K562 (cell line): Measurements from ENCODE around the gene PRCD. TPM values are rescaled to one million over a fixed set of nuclear protein-coding genes. Genes with fewer than 3 reads are reported as not detected.
A peak's percentile ranks its signal among the peaks of the same experiment; 100 is the strongest.

ENCODE experiments used
- ATAC-seq: fragments of 200-7000 bp; cut with Tn5 transposase; 3 replicates; pipeline ENCODE4 v1.9.1; 2020; ENCODE audit warnings: moderate library complexity
- BruUV-seq: library from RNA; stranded (reverse); fragments of 400-500 nt; replicated peaks from 2 replicates; lab custom pipeline; 2021; lab: Mats Ljungman, UMichigan
- CTCF ChIA-PET: fragments of 300-600 bp; formaldehyde crosslinking; extraction: SDS; loops from one replicate; lab custom pipeline; 2021; ENCODE audit warnings: low intra/inter-chr PET ratio; lab: Yijun Ruan, JAX
- POLR2A ChIA-PET: fragments of 300-600, 350-650 bp; sonication (Branson Sonifier 250); formaldehyde crosslinking; extraction: SDS; loops from one replicate; lab custom pipeline; 2021; ENCODE audit warnings: antibody characterized with exemption, inconsistent platforms; lab: Yijun Ruan, JAX
- DNase-seq, 4 experiments: peaks; one replicate each; pipeline versions ENCODE4 v3.0.0 to v3.0.0-alpha.2; 2011 to 2018; ENCODE audit warnings: low spot score in 3 of 4, mixed read lengths in 3 of 4; ENCODE audit errors: extremely low read depth in 1 of 4
- FAIRE-seq: peaks from 2 replicates; lab custom pipeline; 2011; peaks lifted over from hg19 to GRCh38; lab: Jason Lieb, UNC
- H2AFZ ChIP-seq: 2 replicates; pipeline ENCODE4 v1.6.0; 2011; ENCODE audit warnings: low read depth, low read length, control low read depth, inconsistent platforms
- H3K27ac ChIP-seq: fragments of 200-600 bp; 3 replicates; pipeline ENCODE4 v1.8.0; 2011; ENCODE audit warnings: low read depth, mild to moderate bottlenecking, control low read depth, inconsistent platforms, low read length, moderate library complexity, mixed read lengths; ENCODE audit errors: extremely low read depth
- H3K27me3 ChIP-seq, 2 experiments: fragments of 300-600 bp in 1 of 2; 2 replicates in 1 of 2; 3 replicates in 1 of 2; pipeline versions ENCODE4 v1.6.0 to v1.8.0; 2011; ENCODE audit warnings: inconsistent platforms in 2 of 2, low read length in 2 of 2, mild to moderate bottlenecking in 1 of 2, mixed read lengths in 1 of 2, moderate library complexity in 1 of 2; ENCODE audit not compliant: control insufficient read depth in 2 of 2, insufficient read depth in 2 of 2
- H3K36me3 ChIP-seq: fragments of 300-600 bp; 3 replicates; pipeline ENCODE4 v1.8.0; 2011; ENCODE audit warnings: mild to moderate bottlenecking, low read length, inconsistent platforms; ENCODE audit not compliant: control insufficient read depth, insufficient read depth
- H3K4me1 ChIP-seq, 2 experiments: fragments of 200-600 bp in 1 of 2; replicated peaks in 1 of 2; 2 replicates in 1 of 2; 3 replicates in 1 of 2; pipeline versions ENCODE4 v1.5.1 to v1.8.0; 2011; ENCODE audit warnings: inconsistent platforms in 2 of 2, low read length in 2 of 2, mild to moderate bottlenecking in 1 of 2, mixed read lengths in 1 of 2, moderate library complexity in 1 of 2; ENCODE audit not compliant: control insufficient read depth in 2 of 2, insufficient read depth in 2 of 2
- H3K4me2 ChIP-seq: 2 replicates; pipeline ENCODE4 v1.6.1; 2011; ENCODE audit warnings: low read length, control low read depth, inconsistent platforms, mixed read lengths; ENCODE audit not compliant: insufficient read depth
- H3K4me3 ChIP-seq: fragments of 200-600 bp; sonication (generic), shearing (Covaris generic); 2 replicates; pipeline ENCODE4 v1.5.1; 2016; ENCODE audit warnings: control low read depth, inconsistent platforms
- H3K79me2 ChIP-seq: fragments of 200-600 bp; 3 replicates; pipeline ENCODE4 v1.8.0; 2011; ENCODE audit warnings: low read length, inconsistent platforms; ENCODE audit not compliant: control insufficient read depth, insufficient read depth
- H3K9ac ChIP-seq, 2 experiments: 2 replicates each; pipeline versions ENCODE4 v1.6.0 to v1.6.1; 2011; ENCODE audit warnings: low read depth in 2 of 2, low read length in 2 of 2, control low read depth in 1 of 2, inconsistent platforms in 1 of 2, mild to moderate bottlenecking in 1 of 2, mixed read lengths in 1 of 2; ENCODE audit not compliant: insufficient read depth in 1 of 2
- H3K9me1 ChIP-seq: one replicate; pipeline ENCODE4 v1.6.0; 2011; ENCODE audit warnings: inconsistent platforms, mild to moderate bottlenecking, low read length, moderate library complexity; ENCODE audit not compliant: control insufficient read depth, insufficient read depth
- H3K9me3 ChIP-seq: replicated peaks from 2 replicates; pipeline ENCODE4 v1.5.1; 2011; ENCODE audit warnings: low read depth, low read length, inconsistent platforms; ENCODE audit not compliant: control insufficient read depth, insufficient read depth
- H4K20me1 ChIP-seq: replicated peaks from 2 replicates; pipeline ENCODE4 v1.6.1; 2011; ENCODE audit warnings: low read length, inconsistent platforms, mixed read lengths; ENCODE audit not compliant: control insufficient read depth, insufficient read depth
- ATF1 ChIP-seq, 2 experiments: fragments of 450-650 bp in 1 of 2; IDR thresholded peaks; 2 replicates each; pipeline ENCODE4 v1.6.1; 2016; ENCODE audit warnings: missing compliant biosample characterization in 1 of 2, missing genetic modification characterization in 1 of 2
- BCOR ChIP-seq: fragments of 450-650 bp; IDR thresholded peaks from 2 replicates; pipeline ENCODE4 v1.6.1; 2016
- L3MBTL2 ChIP-seq: fragments of 450-650 bp; IDR thresholded peaks from 2 replicates; pipeline ENCODE4 v1.6.1; 2016; ENCODE audit warnings: mild to moderate bottlenecking, moderate library complexity
- RBFOX2 ChIP-seq: fragments of 200-400 bp; formaldehyde crosslinking; IDR thresholded peaks from 2 replicates; pipeline ENCODE4 v1.6.1; 2017; ENCODE audit warnings: low read depth, mild to moderate bottlenecking, low read length, moderate library complexity
- SMARCA4 ChIP-seq: fragments of 450-650 bp; IDR thresholded peaks from 2 replicates; pipeline ENCODE4 v1.6.1; 2016
- TAF1 ChIP-seq: IDR thresholded peaks from 2 replicates; pipeline ENCODE4 v1.6.1; 2011; ENCODE audit warnings: mild to moderate bottlenecking, low read length, moderate library complexity; ENCODE audit not compliant: insufficient read depth, control insufficient read depth, severe bottlenecking; ENCODE audit errors: extremely low read depth
- ZNF311 ChIP-seq: fragments of 250-450 bp; sonication (Bioruptor Pico); IDR thresholded peaks from 2 replicates; pipeline ENCODE4 v1.4.0; 2020; ENCODE audit warnings: mild to moderate bottlenecking, moderate library complexity
- WGBS: fragments of 100-300 bp; shearing (Covaris generic); methylation state at CpG from one replicate; pipeline ENCODE4 v1.1.6; 2016; ENCODE audit warnings: low coverage, mixed read lengths; ENCODE audit not compliant: insufficient coverage; ENCODE audit errors: missing lambda C conversion rate; 5-methylcytosine and 5-hydroxymethylcytosine counted together
- in situ Hi-C: fragments of 300-500 bp; cut with MboI; formaldehyde crosslinking; loops from 4 replicates; pipeline ENCODE4 v1.15.0; 2018; ENCODE audit warnings: inconsistent platforms, mixed read lengths
- intact Hi-C: fragments of 100-400 bp; cut with micrococcal nuclease; formaldehyde crosslinking; loops from 2 replicates; pipeline ENCODE4 v1.14.2; 2022
- polyA plus RNA-seq, 8 experiments: library from polyadenylated mRNA; depleted of rRNA in 4 of 8; stranded (reverse) in 5 of 8; unstranded in 3 of 8; fragments of >200 nt; fragmentation: Nextera tagmentation in 2 of 8; fragmentation: Illumina TruSeq in 1 of 8; extraction: Ambion mirVana in 2 of 8; extraction: Trizol in 1 of 8; gene quantifications; 2 replicates each; pipeline versions ENCODE4 v1.2.1 to v1.2.3, GENCODE V29; 2011 to 2014; ENCODE audit warnings: inconsistent platforms in 1 of 8, missing spikeins in 1 of 8
- total RNA-seq, 7 experiments: library from RNA; depleted of rRNA in 6 of 7; stranded (reverse); fragments of >200 nt in 6 of 7; fragmentation: Illumina TruSeq in 2 of 7; extraction: Trizol in 2 of 7; gene quantifications; 2 replicates each; pipeline versions ENCODE4 v1.2.1 to v1.2.3, GENCODE V29; 2011 to 2021; ENCODE audit warnings: low replicate concordance in 1 of 7
- TF ChIP-seq, protein P1 (sequence below): fragments of 200-800 bp; sonication (Bioruptor generic); IDR thresholded peaks from 2 replicates; pipeline ENCODE4 v1.6.1; 2016; ENCODE audit warnings: missing genetic modification characterization, missing compliant biosample characterization

PRCD gene
- total and polyA plus RNA-seq, 9 of the 15 experiments (the other 6 are each of a cell fraction or from before 2014, with no cell fraction given) = 0.20 to 0.25 (median 0.21) TPM; not detected in 6

DNA sequence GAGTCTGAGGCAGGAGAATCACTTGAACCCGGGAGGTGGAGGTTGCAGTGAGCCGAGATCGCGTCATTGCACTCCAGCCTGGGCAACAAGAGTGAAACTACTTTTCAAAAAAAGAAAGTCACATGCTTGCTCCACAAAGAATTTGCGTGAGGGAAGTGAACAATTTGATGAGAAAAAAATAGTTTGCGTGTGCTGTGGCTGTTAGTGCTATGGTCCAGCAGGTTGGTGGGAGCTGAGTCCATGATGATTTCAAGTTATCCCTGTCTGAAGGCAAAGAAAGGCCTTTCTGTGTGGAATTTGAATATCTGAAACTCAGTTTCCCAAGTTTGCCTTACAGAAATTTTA is 21.0 kb downstream of the PRCD start:
- BruUV-seq = no TSS peak

More for the DNA sequence above, 21.0 kb downstream of the PRCD start:
- Histone ChIP-seq H3K36me3 (peaks cover 68% of the 10 kb centered on the region), H3K4me1 (peaks cover 22 to 32% of the 10 kb centered on the region in 2 experiments), H3K9me3 (no peaks in the 10 kb centered on the region), H3K9me1 (no peaks in the 10 kb centered on the region), H3K79me2 (peaks cover 75% of the 10 kb centered on the region), H4K20me1 (peaks cover 29% of the 10 kb centered on the region), H2AFZ (no peak overlapping the region), H3K27me3 (no peaks in the 10 kb centered on the region), H3K27ac (peak overlapping the region; percentile 94; the same call in 2 of the 3 replicates), H3K4me2 (peak overlapping the region; percentile 95), H3K9ac (peak overlapping the region; percentile 76 to 95; a peak in 3 of 4 replicates), H3K4me3 (peak overlapping the region; percentile 57)
- ChIA-PET POLR2A (interaction anchor here (0.7 to 5.8 kb wide), 9 partner anchors 7 to 1659 kb away, joined by 3 to 48 read pairs (median 5); a partner anchor contains a TSS), CTCF (interaction anchor here (0.5 kb wide), 1 partner anchor 250 kb away, joined by 3 read pairs; no protein-coding TSS in a partner anchor)
- 11% methylated on average over 6 of the region's 6 CpGs for WGBS
- intact Hi-C loops (no loop called here), in situ Hi-C loops (no loop called here)
- TF ChIP-seq L3MBTL2 = peak; percentile 31; the same call in 1 of the 2 replicates
- TF ChIP-seq TAF1 = no peak
- TF ChIP-seq ATF1 (CRISPR knock-in tag; IDR thresholded peaks at IDR 0.05) = no peak
- TF ChIP-seq ATF1 (tag; IDR thresholded peaks at IDR 0.05) = peak; percentile 32; the same call in 1 of the 2 replicates
- TF ChIP-seq, protein P1, sequence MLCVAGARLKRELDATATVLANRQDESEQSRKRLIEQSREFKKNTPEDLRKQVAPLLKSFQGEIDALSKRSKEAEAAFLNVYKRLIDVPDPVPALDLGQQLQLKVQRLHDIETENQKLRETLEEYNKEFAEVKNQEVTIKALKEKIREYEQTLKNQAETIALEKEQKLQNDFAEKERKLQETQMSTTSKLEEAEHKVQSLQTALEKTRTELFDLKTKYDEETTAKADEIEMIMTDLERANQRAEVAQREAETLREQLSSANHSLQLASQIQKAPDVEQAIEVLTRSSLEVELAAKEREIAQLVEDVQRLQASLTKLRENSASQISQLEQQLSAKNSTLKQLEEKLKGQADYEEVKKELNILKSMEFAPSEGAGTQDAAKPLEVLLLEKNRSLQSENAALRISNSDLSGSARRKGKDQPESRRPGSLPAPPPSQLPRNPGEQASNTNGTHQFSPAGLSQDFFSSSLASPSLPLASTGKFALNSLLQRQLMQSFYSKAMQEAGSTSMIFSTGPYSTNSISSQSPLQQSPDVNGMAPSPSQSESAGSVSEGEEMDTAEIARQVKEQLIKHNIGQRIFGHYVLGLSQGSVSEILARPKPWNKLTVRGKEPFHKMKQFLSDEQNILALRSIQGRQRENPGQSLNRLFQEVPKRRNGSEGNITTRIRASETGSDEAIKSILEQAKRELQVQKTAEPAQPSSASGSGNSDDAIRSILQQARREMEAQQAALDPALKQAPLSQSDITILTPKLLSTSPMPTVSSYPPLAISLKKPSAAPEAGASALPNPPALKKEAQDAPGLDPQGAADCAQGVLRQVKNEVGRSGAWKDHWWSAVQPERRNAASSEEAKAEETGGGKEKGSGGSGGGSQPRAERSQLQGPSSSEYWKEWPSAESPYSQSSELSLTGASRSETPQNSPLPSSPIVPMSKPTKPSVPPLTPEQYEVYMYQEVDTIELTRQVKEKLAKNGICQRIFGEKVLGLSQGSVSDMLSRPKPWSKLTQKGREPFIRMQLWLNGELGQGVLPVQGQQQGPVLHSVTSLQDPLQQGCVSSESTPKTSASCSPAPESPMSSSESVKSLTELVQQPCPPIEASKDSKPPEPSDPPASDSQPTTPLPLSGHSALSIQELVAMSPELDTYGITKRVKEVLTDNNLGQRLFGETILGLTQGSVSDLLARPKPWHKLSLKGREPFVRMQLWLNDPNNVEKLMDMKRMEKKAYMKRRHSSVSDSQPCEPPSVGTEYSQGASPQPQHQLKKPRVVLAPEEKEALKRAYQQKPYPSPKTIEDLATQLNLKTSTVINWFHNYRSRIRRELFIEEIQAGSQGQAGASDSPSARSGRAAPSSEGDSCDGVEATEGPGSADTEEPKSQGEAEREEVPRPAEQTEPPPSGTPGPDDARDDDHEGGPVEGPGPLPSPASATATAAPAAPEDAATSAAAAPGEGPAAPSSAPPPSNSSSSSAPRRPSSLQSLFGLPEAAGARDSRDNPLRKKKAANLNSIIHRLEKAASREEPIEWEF (CRISPR knock-in tag) = 0 out of 2 replicates have a peak, but pooled peaks have one; percentile 12
- TF ChIP-seq SMARCA4 = peak; percentile 11; the same call in 1 of the 2 replicates
- TF ChIP-seq RBFOX2 = peak; percentile 42; the same call in 1 of the 2 replicates
- 0 out of 2 replicates have a peak, but pooled peaks have one; percentile 33 for TF ChIP-seq BCOR
- TF ChIP-seq ZNF311 (CRISPR knock-in tag) = no peak
- DNase-seq (no peak), ATAC-seq (no peak), FAIRE-seq (no peak)
